Measurements from ENCODE around the gene PNISR.

The PNISR gene

DNA sequence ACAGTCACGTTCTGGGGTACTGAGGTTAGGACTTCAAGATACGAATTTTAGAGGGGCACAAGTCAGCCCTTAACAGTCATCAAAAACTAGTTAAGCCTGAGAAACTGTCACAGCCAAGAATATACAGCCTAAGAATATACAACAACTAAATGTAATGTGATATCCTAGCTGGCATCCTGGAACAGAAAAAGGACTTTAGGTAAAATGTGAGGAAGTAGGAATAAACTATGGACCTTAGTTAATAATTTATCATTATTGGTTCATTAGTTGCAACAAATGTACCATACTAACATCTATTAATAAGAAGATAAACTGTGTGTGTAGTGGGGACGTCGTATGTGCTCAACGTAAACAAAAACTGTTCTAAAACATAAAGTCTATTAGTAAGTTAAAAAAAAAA, 1.1 kb downstream of the PNISR start:
- peak overlapping the region; percentile 92 for H3K4me3 ChIP-seq (ENCODE audit: low read depth, low read length)
- TF ChIP-seq, protein P1, sequence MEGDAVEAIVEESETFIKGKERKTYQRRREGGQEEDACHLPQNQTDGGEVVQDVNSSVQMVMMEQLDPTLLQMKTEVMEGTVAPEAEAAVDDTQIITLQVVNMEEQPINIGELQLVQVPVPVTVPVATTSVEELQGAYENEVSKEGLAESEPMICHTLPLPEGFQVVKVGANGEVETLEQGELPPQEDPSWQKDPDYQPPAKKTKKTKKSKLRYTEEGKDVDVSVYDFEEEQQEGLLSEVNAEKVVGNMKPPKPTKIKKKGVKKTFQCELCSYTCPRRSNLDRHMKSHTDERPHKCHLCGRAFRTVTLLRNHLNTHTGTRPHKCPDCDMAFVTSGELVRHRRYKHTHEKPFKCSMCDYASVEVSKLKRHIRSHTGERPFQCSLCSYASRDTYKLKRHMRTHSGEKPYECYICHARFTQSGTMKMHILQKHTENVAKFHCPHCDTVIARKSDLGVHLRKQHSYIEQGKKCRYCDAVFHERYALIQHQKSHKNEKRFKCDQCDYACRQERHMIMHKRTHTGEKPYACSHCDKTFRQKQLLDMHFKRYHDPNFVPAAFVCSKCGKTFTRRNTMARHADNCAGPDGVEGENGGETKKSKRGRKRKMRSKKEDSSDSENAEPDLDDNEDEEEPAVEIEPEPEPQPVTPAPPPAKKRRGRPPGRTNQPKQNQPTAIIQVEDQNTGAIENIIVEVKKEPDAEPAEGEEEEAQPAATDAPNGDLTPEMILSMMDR (conservative IDR thresholded peaks at IDR 0.05; ENCODE audit: low read depth, low read length): no peak
- no peak for DNase-seq (ENCODE audit: low read depth)

DNA sequence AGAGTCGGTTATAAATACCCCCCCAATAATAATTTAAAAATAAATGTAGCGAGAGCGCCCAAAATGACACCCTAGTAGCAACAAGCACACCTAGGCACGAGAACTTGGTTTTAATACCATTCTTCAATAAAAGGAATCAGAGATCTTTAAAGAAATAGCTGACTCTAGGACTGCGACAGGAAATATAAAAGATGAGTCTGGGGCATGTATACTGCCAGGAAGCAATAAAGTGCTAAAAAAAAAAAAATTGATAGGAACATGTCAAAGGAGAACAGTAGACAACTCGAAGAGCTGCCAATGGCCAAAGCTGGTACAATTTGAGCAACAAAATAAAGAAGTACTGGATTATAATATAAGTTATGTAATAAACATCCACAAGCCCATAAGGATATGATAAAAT, 2.2 kb downstream of the PNISR start:
- TF ChIP-seq, protein P1 (conservative IDR thresholded peaks at IDR 0.05; ENCODE audit: low read depth, low read length): no peak
- no peak for DNase-seq (ENCODE audit: low read depth)
- no peak overlapping the region for H3K4me3 ChIP-seq (ENCODE audit: low read depth, low read length)

DNA sequence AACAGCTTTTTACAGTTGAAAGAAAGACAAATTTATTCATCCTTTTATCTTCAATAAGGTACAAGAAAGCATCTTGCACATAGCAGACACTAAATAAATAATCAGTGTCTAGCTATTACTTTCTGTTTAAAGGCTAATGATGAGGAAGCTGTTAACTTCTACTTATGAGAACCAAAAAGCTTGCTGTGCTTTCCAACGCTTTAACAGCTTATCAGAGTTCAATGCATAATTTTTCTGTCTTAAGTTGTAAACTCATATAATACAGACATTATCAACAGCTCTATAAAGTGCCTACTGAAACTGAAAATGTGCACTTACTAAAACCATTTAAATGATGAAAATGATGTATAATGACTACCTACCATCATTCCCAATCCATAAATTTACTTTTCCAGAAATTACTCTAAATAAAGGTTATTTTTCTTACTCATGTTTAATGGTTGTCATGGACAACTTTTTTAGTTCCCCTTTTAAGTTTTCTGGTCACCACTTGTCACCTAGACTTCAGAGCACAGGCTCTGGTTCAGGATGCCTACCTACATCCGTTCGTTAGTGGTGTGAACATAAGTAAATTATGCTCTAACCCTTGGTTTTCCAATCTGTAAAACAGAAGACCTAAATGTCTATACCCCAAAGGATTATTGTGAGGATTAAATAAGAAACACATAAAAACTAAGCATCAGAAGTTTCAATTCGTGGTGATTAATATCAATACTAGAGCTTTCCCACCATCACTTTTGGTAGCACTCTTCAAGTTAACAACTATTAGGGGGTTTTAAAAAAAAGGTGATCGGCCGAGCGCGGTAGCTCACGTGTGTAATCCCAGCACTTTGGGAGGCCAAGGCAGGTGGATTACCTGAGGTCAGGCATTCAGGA, 8.0 kb downstream of the PNISR start:
- no peak for DNase-seq (ENCODE audit: low read depth)
- no peak overlapping the region for H3K4me3 ChIP-seq (ENCODE audit: low read depth, low read length)
- TF ChIP-seq, protein P1 (conservative IDR thresholded peaks at IDR 0.05; ENCODE audit: low read depth, low read length): no peak

DNA sequence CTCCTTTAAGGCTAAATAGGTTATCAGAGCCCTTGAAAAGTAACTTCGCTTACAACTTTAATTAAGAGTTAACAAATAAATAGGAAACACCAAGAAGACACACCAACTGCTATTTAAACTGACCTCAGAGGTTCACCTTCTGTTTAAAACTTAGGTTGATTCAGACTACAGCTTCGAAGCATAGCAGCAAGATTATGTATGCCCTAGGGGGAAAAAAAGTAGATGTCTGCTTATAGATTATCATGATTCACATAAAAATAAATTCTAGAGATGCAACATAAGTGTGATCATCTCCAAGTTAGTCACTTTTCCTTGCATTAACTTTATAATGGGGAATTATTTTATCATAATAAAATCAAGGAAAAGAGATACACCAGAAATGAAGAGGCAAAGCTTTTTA, 8.9 kb downstream of the PNISR start:
- TF ChIP-seq, protein P1 (conservative IDR thresholded peaks at IDR 0.05; ENCODE audit: low read depth, low read length): no peak
- H3K4me3 ChIP-seq (ENCODE audit: low read depth, low read length): no peak overlapping the region
- no peak for DNase-seq (ENCODE audit: low read depth)

DNA sequence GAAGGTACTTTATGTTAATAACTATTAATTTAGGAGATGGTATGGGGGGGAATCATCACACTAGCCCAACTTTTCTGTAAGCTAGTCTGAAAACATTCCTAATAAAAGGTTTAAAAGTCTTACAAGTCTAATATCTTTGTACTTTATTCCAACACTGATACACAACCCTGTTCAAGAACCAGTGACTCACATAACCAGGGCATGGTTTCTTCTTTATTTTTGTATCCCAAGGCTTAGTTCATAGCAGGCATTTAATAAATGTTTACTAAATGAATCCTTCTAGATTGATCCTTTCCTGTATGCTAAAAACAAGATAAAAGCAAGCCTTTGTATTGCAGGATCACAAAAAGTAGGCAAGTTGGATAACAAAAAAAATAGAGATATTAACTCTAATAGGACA, 9.7 kb downstream of the PNISR start:
- TF ChIP-seq, protein P1 (conservative IDR thresholded peaks at IDR 0.05; ENCODE audit: low read depth, low read length): no peak
- no peak for DNase-seq (ENCODE audit: low read depth)

DNA sequence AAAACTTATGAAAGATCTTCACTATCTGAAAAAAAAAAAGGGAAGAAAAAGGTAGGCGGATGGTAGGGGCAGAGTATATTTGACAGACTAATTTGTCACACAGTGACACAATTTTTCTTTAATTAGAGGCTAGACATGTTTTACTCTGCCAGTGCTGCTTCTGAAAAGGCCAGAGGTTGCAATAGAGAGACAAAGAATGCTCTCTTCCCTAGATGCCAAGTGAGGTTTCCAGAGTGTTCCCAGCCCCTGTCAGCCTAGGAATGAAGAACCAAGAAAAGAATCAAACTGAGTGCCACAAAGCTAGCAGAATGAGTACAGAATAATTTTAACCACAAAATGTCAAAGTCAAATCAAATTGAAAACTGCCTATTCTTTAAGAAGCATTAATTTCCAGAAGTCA, 13.0 kb downstream of the PNISR start:
- H3K4me3 ChIP-seq (ENCODE audit: low read depth, low read length): no peak overlapping the region
- no peak for DNase-seq (ENCODE audit: low read depth)
- TF ChIP-seq, protein P1 (conservative IDR thresholded peaks at IDR 0.05; ENCODE audit: low read depth, low read length): no peak

More for the DNA sequence above, 9.7 kb downstream of the PNISR start:
- H3K4me3 ChIP-seq (ENCODE audit: low read depth, low read length): no peak overlapping the region

DNA sequence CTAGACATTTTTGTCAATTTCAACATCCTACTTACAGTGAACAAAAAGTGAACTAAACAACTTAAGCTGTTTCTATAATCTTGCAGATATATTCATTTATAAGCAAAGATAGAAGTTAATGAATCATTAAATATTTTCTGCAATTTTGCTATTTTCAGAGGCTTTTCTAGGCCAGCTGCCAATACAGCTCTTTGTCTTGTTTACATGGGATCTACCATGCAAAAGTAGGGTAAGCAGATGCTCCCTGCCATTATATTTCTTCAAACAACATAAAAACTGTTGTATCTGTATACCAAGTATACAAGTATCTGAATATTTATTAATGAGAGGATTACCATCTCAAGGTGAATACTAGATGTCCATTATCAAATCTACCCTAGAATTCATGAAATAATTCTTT, 15.4 kb downstream of the PNISR start:
- no peak overlapping the region for H3K4me3 ChIP-seq (ENCODE audit: low read depth, low read length)
- TF ChIP-seq, protein P1 (conservative IDR thresholded peaks at IDR 0.05; ENCODE audit: low read depth, low read length): no peak
- DNase-seq (ENCODE audit: low read depth): no peak

Data from choroid plexus epithelial cell (primary cell).